ENCODE data around the gene AHI1. TPM values are rescaled to one million over a fixed set of nuclear protein-coding genes. Genes with fewer than 3 reads are reported as not detected.

AHI1 gene
- total RNA-seq, 1 experiment from 2014 or later: 11.3 TPM

GRCh38 chr6:135301304-135301703 lies 196.2 kb downstream of the AHI1 start:
- ChIA-PET CTCF (no interaction called here), POLR2A (no interaction called here)
- no peak overlapping the region for H3K4me3 Mint-ChIP-seq (ENCODE audit: unreplicated experiment)
- TF ChIP-seq CTCF (IDR thresholded peaks at IDR 0.05; ENCODE audit: insufficient read depth in 1 of 2, low read depth in 1 of 2, low read length in 1 of 2, severe bottlenecking in 1 of 2, unreplicated experiment in 1 of 2): no peak
- H3K9me3 ChIP-seq: no peaks in the 10 kb centered on the region
- H3K27ac Mint-ChIP-seq (ENCODE audit: unreplicated experiment): no peak overlapping the region
- DNase-seq: no peak
- no peak overlapping the region for H3K4me3 ChIP-seq (ENCODE audit: low read depth, low read length)
- H3K36me3 ChIP-seq (ENCODE audit: control insufficient read depth, insufficient read depth, low read length): no peaks in the 10 kb centered on the region
- no peaks in the 10 kb centered on the region for H3K36me3 Mint-ChIP-seq (ENCODE audit: insufficient read depth, unreplicated experiment)
- intact Hi-C loops (cut with micrococcal nuclease; ENCODE audit: unreplicated experiment): no loop called here
- no peaks in the 10 kb centered on the region for H3K27me3 Mint-ChIP-seq (ENCODE audit: insufficient read depth, unreplicated experiment)
- BruUV-seq (replicated peaks): no TSS peak
- no peaks in the 10 kb centered on the region for H3K9me3 Mint-ChIP-seq (ENCODE audit: unreplicated experiment)
- no peaks in the 10 kb centered on the region for H3K27me3 ChIP-seq (replicated peaks; ENCODE audit: control insufficient read depth, insufficient read depth, low read length)
- H3K4me1 ChIP-seq: no peaks in the 10 kb centered on the region
- H3K4me1 Mint-ChIP-seq (ENCODE audit: low read depth, unreplicated experiment): peaks cover 7% of the 10 kb centered on the region

GRCh38 chr6:135300576-135300975 lies 197.0 kb downstream of the AHI1 start:
- Mint-ChIP-seq H3K4me3 (ENCODE audit: unreplicated experiment) (no peak overlapping the region), H3K4me1 (ENCODE audit: low read depth, unreplicated experiment) (peaks cover 7% of the 10 kb centered on the region), H3K27ac (ENCODE audit: unreplicated experiment) (no peak overlapping the region), H3K27me3 (ENCODE audit: insufficient read depth, unreplicated experiment) (no peaks in the 10 kb centered on the region), H3K36me3 (ENCODE audit: insufficient read depth, unreplicated experiment) (no peaks in the 10 kb centered on the region), H3K9me3 (ENCODE audit: unreplicated experiment) (no peaks in the 10 kb centered on the region)
- no peaks in the 10 kb centered on the region for H3K9me3 ChIP-seq
- ChIA-PET POLR2A (no interaction called here), CTCF (no interaction called here)
- no TSS peak for BruUV-seq (replicated peaks)
- no peak for TF ChIP-seq CTCF (IDR thresholded peaks at IDR 0.05; ENCODE audit: insufficient read depth in 1 of 2, low read depth in 1 of 2, low read length in 1 of 2, severe bottlenecking in 1 of 2, unreplicated experiment in 1 of 2)
- H3K4me3 ChIP-seq (ENCODE audit: low read depth, low read length): no peak overlapping the region
- no peaks in the 10 kb centered on the region for H3K4me1 ChIP-seq
- no peaks in the 10 kb centered on the region for H3K36me3 ChIP-seq (ENCODE audit: control insufficient read depth, insufficient read depth, low read length)
- no peak for DNase-seq
- intact Hi-C loops (cut with micrococcal nuclease; ENCODE audit: unreplicated experiment): no loop called here
- H3K27me3 ChIP-seq (replicated peaks; ENCODE audit: control insufficient read depth, insufficient read depth, low read length): no peaks in the 10 kb centered on the region

GRCh38 chr6:135299256-135299655 lies 198.3 kb downstream of the AHI1 start:
- Mint-ChIP-seq H3K4me3 (ENCODE audit: unreplicated experiment) (no peak overlapping the region), H3K36me3 (ENCODE audit: insufficient read depth, unreplicated experiment) (no peaks in the 10 kb centered on the region), H3K9me3 (ENCODE audit: unreplicated experiment) (no peaks in the 10 kb centered on the region), H3K4me1 (ENCODE audit: low read depth, unreplicated experiment) (peaks cover 7% of the 10 kb centered on the region), H3K27ac (ENCODE audit: unreplicated experiment) (no peak overlapping the region), H3K27me3 (ENCODE audit: insufficient read depth, unreplicated experiment) (no peaks in the 10 kb centered on the region)
- POLR2A ChIA-PET: no interaction called here
- Histone ChIP-seq H3K27me3 (replicated peaks; ENCODE audit: control insufficient read depth, insufficient read depth, low read length) (no peaks in the 10 kb centered on the region), H3K9me3 (no peaks in the 10 kb centered on the region), H3K4me3 (ENCODE audit: low read depth, low read length) (no peak overlapping the region), H3K36me3 (ENCODE audit: control insufficient read depth, insufficient read depth, low read length) (no peaks in the 10 kb centered on the region), H3K4me1 (no peaks in the 10 kb centered on the region)
- intact Hi-C loops (cut with micrococcal nuclease; ENCODE audit: unreplicated experiment): no loop called here
- no TSS peak for BruUV-seq (replicated peaks)
- no peak for TF ChIP-seq CTCF (IDR thresholded peaks at IDR 0.05; ENCODE audit: insufficient read depth in 1 of 2, low read depth in 1 of 2, low read length in 1 of 2, severe bottlenecking in 1 of 2, unreplicated experiment in 1 of 2)
- CTCF ChIA-PET: no interaction called here
- DNase-seq: no peak

Measured in Caco-2 (cell line).